ENCODE data around the gene NOC3L.
"Not testable (repeated sequence)": the region's sequence is repeated elsewhere in the genome, so short reads cannot be mapped to it uniquely, and the experiment has no call there.

NOC3L gene

GRCh38 chr10:94361171-94361794 lies 1.5 kb downstream of the NOC3L start:
- no peak for DNase-seq

- DNase-seq = no peak
Observed at GRCh38 chr10:94358480-94358879, 4.3 kb downstream of the NOC3L start.

- no peak for DNase-seq
Observed at GRCh38 chr10:94357193-94357592, 5.5 kb downstream of the NOC3L start.

GRCh38 chr10:94355841-94356240 lies 6.9 kb downstream of the NOC3L start:
- no peak for DNase-seq

- no peak for DNase-seq
Observed at GRCh38 chr10:94353336-94353735, 9.4 kb downstream of the NOC3L start.

GRCh38 chr10:94351089-94351488 lies 11.7 kb downstream of the NOC3L start:
- DNase-seq = no peak

- DNase-seq = not testable (repeated sequence)
Observed at GRCh38 chr10:94350500-94350899, 12.2 kb downstream of the NOC3L start.

- no peak for DNase-seq
Observed at GRCh38 chr10:94349327-94349726, 13.4 kb downstream of the NOC3L start.

GRCh38 chr10:94344522-94345122 lies 18.1 kb downstream of the NOC3L start:
- DNase-seq = no peak

- no peak for DNase-seq
Observed at GRCh38 chr10:94343151-94343550, 19.6 kb downstream of the NOC3L start.

GRCh38 chr10:94334857-94335256 lies 27.9 kb downstream of the NOC3L start:
- DNase-seq = no peak

- no peak for DNase-seq
Observed at GRCh38 chr10:94333051-94333450, 29.7 kb downstream of the NOC3L start.

- DNase-seq = no peak
Observed at GRCh38 chr10:94328613-94329012, 34.1 kb downstream of the NOC3L start.

- DNase-seq = no peak
Observed at GRCh38 chr10:94327649-94328048, 35.1 kb downstream of the NOC3L start.

- DNase-seq = no peak
Observed at GRCh38 chr10:94324609-94325233, 38.0 kb downstream of the NOC3L start.

- DNase-seq = peak; percentile 20
Observed at GRCh38 chr10:94320285-94320914, 42.3 kb downstream of the NOC3L start.

- DNase-seq = no peak
Observed at GRCh38 chr10:94316560-94316959, 46.2 kb downstream of the NOC3L start.

- DNase-seq = no peak
Observed at GRCh38 chr10:94315975-94316464, 46.7 kb downstream of the NOC3L start.

GRCh38 chr10:94315024-94315451 lies 47.7 kb downstream of the NOC3L start:
- DNase-seq = no peak

GRCh38 chr10:94310369-94310768 lies 52.4 kb downstream of the NOC3L start:
- DNase-seq = no peak

- no peak for DNase-seq
Observed at GRCh38 chr10:94308866-94309265, 53.9 kb downstream of the NOC3L start.

GRCh38 chr10:94307046-94307615 lies 55.6 kb downstream of the NOC3L start:
- no peak for DNase-seq

GRCh38 chr10:94303929-94304328 lies 58.8 kb downstream of the NOC3L start:
- no peak for DNase-seq

All from SHP77 treated with DMSO at 0.1 percent for 48 hours (cell line).